HG03442 (cell line): ENCODE results near the gene SPON1.
"Not testable (repeated sequence)": the region's sequence is repeated elsewhere in the genome, so short reads cannot be mapped to it uniquely, and the experiment has no call there.

Source experiments
- ATAC-seq: cut with Tn5 transposase; IDR thresholded peaks from one replicate; pipeline ENCODE4 v1.9.1; 2021; ENCODE audit warnings: mild to moderate bottlenecking, moderate library complexity; ENCODE audit not compliant: unreplicated experiment

SPON1 gene

GRCh38 chr11:14261066-14261465 is 298.5 kb downstream of the SPON1 start:
- no peak for ATAC-seq

GRCh38 chr11:14262271-14262846 is 299.8 kb downstream of the SPON1 start:
- ATAC-seq, result no peak

GRCh38 chr11:14264966-14265365 is 302.4 kb downstream of the SPON1 start:
- ATAC-seq, result no peak

GRCh38 chr11:14266622-14267021 is 304.1 kb downstream of the SPON1 start:
- no peak for ATAC-seq

GRCh38 chr11:14267861-14268635 is 305.5 kb downstream of the SPON1 start:
- no peak for ATAC-seq

GRCh38 chr11:14269692-14270573 is 307.4 kb downstream of the SPON1 start:
- ATAC-seq, result no peak

GRCh38 chr11:14270690-14271542 is 308.4 kb downstream of the SPON1 start:
- ATAC-seq, result peak; percentile 70

GRCh38 chr11:14273895-14274294 is 311.4 kb downstream of the SPON1 start:
- ATAC-seq, result no peak

GRCh38 chr11:14275076-14275475 is 312.6 kb downstream of the SPON1 start:
- ATAC-seq, result no peak

GRCh38 chr11:14278869-14279268 is 316.3 kb downstream of the SPON1 start:
- ATAC-seq, result not testable (repeated sequence)

GRCh38 chr11:14288189-14288935 is 325.8 kb downstream of the SPON1 start:
- ATAC-seq, result no peak

GRCh38 chr11:14290422-14290821 is 327.9 kb downstream of the SPON1 start:
- ATAC-seq, result no peak

- no peak for ATAC-seq
Observed at GRCh38 chr11:14299921-14300320, 337.4 kb downstream of the SPON1 start.

GRCh38 chr11:14300661-14301304 is 338.3 kb downstream of the SPON1 start:
- peak; percentile 77 for ATAC-seq

- no peak for ATAC-seq
Observed at GRCh38 chr11:14304601-14305000, 342.1 kb downstream of the SPON1 start.

- no peak for ATAC-seq
Observed at GRCh38 chr11:14305649-14306048, 343.1 kb downstream of the SPON1 start.

GRCh38 chr11:14306481-14306880 is 344.0 kb downstream of the SPON1 start:
- ATAC-seq, result no peak

- ATAC-seq, result peak; percentile 43
Observed at GRCh38 chr11:14308114-14308896, 345.8 kb downstream of the SPON1 start.
